ENCODE results near the gene PRR35.

DNA sequence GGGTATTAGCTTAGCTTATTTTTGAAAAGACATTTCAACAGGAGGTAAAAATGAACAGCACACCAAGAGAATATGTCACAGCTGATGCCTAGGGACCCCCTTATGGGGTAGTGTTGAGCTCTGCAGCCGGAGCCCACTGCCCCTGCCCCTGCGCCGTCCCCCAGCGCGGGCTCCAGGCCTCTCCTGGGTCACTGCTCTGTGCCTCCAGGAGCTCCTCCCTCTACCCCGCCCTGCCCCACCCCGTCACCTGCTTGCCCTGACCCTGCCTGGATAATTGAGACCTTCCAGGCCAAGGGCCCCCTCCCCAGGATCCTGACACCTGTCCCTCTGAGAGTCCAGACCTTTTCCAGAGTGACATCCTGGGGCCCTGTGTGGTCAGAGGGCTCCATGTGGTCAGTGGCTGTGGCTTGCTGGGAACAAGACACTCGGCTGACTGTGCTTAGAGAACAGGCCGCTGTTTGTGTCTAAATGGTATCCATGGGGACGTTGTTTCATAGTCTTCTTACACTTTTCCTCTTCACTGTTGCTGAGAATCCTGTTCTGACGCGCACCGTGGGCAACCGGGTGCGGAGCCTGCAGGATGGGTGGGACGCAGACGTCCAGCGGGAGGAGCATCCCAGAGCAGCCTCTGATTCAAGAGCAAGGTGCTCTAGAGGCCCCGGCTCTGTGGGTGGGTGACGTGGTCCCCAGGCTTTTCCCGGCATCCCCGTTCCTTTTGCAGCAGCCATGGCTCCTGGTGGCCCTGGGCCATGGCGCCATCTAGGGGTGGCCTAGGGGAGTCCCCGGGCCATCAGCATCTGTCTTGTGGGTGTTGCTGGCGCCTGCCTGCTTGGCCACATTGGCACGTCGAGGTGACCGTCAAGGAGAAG lies 50.6 kb downstream of the PRR35 start:
- TF ChIP-seq EZH2phosphoT487 (IDR thresholded peaks at IDR 0.05; ENCODE audit: borderline replicate concordance, low read length) = no peak
- TF ChIP-seq EZH2 (IDR thresholded peaks at IDR 0.05; ENCODE audit: low read length, unreplicated experiment) = no peak
